DLD1 (cell line): ENCODE measurements around the gene ABCC9.
"Not testable (repeated sequence)": the region's sequence is repeated elsewhere in the genome, so short reads cannot be mapped to it uniquely, and the experiment has no call there.

ENCODE experiments used
- in situ Hi-C: cut with HindIII; loops from 2 replicates; pipeline ENCODE4 v1.10.0; 2017; ENCODE audit warnings: low sequenced_read_pairs

ABCC9 gene

DNA sequence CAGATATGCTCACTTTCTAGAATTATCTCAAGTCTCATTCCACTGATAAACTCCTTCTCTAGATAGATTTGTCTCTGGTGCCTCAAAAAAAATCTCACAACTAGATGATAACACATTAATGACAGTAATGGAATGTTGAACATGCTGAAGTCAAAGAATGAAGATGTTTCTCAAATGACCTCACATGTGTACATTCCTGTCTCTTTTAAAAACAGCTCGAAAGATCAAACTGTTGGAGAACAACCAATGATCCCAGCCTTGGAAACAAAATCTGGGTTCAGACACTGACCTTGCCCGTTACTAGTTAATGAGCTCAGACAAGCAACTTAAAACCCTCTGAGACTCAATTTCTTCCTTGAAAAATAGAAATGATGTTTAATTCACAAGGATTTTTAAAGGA lies 122.0 kb downstream of the ABCC9 start:
- in situ Hi-C loops: no loop called here

DNA sequence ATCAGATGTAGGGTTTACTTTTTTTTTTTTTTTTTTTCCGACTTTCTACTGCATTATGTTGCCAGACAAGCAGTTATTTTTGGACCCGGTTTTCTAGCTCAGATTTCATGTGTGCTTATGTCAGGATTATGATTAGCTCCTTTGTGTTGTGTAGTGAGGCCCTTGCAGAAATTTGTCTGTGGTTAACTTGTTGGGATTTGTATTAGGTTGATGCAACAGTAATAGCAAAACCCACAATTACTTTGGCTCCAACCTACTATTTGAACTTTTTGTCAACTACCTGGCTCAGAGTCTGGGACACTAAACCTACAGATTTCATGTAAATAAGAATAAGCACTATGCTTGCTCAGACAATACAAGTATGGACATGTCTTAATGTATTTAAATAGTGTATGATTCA lies 122.6 kb downstream of the ABCC9 start:
- in situ Hi-C loops: no loop called here

DNA sequence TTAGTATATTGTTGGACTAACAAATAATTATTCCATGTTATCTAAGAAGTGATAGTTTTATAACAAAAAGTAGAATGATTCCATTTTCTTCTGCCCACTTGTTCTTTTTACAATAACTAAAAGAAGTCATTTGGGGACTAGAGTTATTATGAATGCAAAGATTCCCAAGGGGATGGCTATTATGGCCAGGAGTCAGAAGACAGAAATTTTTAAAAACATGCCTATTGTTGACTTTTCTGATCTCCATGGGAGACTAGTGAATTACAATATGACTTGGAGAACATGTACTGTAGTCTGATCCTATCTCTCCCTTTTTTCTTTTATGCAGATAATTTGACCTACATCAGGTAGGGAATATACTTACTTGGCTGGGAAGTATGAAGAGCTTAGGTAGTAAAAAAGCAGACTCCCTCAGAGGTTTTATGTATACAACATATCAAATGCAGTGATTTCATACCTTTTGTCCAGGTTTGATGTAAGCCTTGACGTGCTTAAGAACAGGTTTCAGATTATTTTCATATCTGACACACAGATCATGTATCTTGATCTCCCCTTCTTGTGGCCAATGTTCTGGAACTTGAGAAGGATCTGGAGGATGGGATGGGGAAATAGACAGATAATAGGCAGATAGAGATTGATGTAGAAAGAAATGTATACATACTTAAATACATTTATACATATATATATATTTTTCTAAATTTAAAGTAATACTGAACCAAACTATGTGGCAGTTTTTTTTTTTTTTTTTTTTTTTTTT lies 125.7 kb downstream of the ABCC9 start:
- in situ Hi-C loops: no loop called here

DNA sequence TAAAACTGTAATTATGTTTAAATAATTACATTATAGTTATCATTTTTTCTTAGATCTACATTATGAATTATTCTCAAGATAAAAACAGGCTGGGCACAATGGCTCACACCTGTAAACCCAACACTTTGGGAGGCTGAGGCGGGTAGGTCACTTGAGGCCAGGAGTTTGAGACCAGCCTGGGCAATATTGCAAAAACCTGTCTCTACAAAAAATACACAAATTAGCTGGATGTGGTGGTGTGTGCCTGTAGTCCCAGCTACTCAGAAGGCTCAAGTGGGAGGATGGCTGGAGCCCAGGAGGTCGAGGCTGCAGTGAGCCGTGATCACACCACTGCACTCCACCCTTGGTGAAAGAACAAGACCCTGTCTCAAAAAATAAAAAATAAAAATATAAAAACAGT lies 126.4 kb downstream of the ABCC9 start:
- in situ Hi-C loops: no loop called here

DNA sequence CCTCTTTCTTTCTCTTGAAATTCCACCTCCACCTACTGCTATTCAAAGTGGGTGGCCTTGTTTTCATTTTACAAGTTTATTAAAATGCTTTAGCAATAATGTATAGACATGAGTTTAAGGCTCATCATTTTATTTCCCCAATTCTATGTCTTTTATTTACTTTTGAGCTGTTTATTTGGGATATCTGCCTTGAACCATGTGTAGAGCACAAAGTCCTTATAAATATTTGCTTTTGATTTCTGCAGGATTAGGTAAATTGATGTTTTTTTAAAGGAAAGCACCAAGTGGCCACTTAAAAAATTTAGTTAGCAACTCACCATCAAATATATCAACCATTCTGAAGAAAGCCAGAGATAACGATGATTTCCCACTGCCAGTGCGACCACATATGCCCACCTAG lies 126.9 kb downstream of the ABCC9 start:
- in situ Hi-C loops: no loop called here

DNA sequence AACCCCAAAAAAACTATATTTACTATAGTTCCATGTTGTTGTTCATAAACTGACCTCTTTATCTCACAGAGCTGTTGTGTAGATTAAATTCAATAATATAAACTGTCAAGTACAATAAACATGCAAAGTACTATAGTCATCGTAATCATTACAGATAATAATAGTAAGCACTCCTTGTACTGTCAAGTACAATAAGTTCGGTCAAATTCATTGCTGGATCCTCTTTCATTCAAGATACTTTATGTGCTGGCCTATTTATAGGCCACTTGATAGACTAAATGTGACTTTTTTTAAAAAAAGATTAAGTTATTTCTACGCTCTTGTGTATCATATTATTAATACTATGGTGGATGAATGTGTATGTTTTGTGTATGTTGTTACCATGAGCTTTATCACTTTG lies 127.5 kb downstream of the ABCC9 start:
- in situ Hi-C loops: no loop called here

DNA sequence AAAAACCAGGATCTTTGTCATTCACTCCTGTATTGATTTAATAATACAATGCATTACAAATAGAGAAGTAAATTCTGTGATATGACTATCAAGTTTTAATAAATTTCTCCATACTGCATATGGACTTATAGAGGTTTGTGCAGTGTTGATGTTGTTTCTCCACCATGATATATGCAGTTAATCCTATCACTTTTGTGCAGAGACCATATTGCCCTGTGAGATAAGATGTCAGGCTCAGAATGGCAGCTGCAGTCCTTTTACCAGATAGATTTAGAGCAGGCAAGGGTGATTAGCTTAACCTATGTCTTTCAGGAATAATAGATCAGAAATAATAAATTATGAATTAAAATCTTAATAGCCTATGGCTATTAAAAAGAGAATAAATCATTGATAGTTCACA lies 128.1 kb downstream of the ABCC9 start:
- in situ Hi-C loops: no loop called here

DNA sequence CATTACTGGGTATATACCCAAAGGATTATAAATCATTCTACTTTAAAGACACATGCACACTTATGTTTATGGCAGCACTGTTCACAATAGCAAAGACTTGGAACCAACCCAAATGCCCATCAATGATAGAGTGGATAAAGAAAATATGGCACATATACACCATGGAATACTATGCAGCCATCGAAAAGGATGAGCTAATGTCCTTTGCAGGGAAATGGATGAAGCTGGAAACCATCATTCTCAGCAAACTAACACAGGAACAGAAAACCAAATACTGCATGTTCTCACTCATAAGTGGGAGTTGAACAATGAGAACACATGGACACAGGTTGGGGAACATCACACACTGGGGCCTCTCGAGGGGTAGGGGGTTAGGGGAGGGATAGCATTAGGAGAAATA lies 128.9 kb downstream of the ABCC9 start:
- in situ Hi-C loops: not testable (repeated sequence)

DNA sequence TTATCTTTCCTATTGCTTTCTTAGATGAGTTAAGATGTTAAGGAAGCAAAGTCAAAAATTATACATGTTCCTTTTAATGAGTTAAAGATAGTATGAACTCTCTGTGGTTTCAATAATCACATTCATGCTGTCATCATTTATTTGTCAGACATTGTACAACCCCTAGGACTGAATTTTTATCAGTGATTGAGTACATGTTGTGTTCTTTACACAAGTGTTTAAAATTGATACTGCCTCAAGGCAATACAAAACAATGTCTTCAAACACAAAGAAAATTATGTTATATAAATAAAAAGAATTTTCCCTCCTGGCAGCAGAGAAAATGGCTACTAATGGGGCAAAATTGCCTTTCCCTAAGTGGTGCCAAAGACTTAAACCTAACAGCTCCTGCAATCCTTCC lies 132.1 kb downstream of the ABCC9 start:
- in situ Hi-C loops: no loop called here

DNA sequence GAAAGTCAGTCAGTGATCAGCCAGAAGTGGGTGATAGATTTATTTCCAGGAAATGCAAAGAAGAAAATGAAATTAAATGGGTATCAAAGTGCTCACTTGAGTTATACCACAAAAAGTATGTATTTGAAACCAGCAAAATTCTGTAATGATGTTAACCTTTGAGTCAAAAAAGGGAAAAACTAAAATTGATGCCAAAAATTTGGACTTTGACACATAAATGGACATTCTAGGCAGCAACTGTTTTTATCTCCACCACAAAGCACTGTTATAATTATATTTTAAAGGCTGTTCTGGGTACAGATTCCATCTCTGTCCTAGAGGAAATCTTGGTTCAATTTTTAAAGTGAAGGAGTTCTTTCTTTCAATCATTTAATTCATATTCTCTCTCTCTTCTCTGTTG lies 135.0 kb downstream of the ABCC9 start:
- in situ Hi-C loops: no loop called here

DNA sequence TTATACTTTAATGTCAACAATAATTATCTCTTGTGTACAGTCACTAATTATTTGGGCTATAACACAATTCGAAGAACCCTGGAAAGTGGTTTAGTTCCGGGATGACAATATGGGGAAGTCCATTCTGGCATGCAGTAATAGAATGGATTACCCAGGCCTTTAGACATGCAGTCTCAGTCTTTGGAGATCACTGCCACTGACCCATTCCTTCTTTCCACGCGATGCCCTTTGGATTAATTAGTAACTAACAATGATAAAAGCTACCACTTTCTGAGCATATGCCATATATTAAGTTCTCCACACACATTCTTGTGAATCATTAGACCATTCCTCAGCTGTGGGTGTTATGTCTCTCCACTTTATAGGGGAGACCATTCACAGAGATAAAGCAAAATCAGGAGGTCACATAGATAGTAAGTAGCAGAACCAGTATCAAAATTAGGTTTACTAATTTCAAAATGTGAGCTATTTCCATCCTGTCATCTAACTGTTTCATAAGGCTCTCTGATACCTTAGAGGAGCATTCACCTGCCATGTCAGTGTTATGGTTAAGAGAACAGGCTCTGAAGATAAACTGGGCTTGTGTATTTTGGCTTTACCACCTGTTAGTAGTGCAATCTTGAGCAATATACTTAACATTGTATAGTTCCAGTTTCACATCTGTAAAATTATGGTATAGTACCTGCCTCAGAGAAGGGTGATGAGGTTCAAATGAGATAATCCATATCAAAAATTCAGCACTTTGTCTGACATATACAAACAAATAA lies 139.5 kb downstream of the ABCC9 start:
- in situ Hi-C loops: no loop called here

DNA sequence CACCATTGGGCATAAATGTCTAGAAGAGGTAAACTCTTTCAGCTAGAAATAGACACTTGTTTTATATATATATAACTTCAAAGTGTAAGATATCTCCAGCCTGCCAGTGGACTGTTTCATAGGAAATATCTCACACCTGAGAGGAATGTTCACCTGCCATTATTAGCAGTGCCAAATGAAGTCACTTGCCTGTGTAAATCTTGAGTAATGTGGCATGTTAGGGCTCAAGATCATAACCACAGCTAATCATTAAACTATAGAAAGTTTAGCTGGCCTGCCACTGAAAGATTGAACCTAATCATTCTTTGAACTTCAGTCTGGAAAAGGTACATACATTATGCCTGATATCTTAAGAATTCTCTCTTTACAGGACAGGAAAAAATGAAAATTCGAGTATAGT lies 141.2 kb downstream of the ABCC9 start:
- in situ Hi-C loops: no loop called here

DNA sequence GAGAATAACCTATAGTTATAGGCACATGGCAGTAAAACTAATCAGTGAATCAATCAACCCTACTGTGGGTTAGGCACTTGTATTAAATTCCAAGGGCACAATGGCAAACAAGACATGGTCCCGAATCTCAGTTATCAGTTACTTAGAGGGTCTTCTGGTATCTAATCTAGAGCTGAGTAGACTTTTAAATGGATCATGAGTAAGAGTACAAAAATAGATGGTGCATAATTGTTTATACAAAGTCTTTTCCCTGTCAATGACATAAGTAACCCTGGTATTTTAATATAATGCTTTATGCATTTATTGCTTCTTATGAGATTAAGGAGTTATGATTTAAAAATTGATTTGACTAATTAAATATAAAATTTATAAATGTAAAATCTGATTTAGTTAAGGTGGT lies 143.7 kb downstream of the ABCC9 start:
- in situ Hi-C loops: no loop called here

DNA sequence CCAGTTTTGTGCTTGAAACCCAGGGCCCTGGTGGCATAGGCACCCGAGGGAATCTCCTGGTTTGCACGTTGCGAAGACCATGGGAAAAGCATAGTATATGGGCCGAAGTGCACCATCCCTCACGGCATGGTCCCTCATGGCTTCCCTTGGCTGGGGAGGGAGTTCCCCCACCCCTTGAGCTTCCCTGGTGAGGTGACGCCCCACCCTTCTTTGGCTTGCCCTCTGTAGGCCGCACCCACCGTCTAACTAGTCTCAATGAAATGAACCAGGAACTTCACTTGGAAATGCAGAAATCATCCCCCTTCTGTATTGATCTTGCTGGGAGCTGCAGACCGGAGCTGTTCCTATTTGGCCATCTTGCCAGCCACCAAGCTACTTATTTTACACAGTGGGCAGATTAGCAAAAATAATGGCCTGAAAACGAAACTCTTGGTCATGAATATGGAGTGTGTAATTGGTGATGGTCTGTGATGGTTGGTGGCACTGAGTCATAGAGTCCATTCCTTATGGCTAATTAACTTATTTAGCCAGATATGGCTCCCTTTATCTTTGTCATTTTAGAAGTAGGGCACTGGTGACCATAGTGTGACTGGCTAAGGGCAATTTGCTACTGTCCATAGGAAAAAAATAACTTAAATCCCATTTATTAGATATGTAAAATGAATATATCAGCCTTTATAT lies 145.4 kb downstream of the ABCC9 start:
- in situ Hi-C loops: no loop called here

DNA sequence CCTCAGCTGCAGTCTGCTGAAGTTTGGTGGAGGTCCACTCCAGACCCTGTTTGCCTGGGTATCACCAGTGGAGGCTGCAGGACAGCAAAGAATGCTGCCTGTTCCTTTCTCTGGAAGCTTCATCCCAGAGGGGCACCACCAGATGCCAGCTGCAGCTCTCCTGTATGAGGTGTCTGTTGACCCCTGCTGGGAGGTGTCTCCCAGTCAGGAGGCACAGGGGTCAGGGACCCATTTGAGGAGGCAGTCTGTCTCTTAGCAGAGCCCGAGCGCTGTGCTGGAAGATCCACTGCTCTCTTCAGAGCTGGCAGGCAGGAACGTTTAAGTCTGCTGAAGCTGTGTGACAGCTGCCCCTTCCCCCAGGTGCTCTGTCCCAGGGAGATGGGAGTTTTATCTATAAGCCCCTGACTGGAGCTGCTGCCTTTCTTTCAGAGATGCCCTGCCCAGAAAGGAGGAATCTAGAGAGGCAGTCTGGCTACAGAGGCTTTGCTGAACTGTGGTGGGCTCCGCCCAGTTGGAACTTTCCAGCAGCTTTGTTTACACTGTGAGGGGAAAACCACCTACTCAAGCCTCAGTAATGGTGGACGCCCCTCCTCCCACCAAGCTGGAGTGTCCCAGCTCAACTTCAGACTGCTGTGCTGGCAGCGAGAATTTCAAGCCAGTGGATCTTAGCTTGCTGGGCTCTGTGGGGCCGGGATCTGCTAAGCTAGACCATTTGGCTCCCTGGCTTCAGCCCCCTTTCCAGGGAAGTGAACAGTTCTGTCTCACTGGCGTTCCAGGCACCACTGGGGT lies 146.2 kb downstream of the ABCC9 start:
- in situ Hi-C loops: not testable (repeated sequence)

DNA sequence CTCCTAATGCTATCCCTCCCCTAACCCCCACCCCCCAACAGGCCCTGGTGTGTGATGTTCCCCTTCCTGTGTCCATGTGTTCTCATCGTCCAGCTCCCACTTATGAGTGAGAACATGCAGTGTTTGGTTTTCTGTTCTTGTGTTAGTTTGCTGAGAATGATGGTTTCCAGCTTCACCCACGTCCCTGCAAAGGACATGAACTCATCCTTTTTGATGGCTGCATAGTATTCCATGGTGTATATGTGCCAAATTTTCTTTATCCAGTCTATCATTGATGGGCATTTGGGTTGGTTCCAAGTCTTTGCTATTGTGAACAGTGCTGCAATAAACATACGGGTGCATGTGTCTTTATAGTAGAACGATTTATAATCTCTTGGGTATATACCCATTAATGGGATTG lies 151.5 kb downstream of the ABCC9 start:
- in situ Hi-C loops: not testable (repeated sequence)

DNA sequence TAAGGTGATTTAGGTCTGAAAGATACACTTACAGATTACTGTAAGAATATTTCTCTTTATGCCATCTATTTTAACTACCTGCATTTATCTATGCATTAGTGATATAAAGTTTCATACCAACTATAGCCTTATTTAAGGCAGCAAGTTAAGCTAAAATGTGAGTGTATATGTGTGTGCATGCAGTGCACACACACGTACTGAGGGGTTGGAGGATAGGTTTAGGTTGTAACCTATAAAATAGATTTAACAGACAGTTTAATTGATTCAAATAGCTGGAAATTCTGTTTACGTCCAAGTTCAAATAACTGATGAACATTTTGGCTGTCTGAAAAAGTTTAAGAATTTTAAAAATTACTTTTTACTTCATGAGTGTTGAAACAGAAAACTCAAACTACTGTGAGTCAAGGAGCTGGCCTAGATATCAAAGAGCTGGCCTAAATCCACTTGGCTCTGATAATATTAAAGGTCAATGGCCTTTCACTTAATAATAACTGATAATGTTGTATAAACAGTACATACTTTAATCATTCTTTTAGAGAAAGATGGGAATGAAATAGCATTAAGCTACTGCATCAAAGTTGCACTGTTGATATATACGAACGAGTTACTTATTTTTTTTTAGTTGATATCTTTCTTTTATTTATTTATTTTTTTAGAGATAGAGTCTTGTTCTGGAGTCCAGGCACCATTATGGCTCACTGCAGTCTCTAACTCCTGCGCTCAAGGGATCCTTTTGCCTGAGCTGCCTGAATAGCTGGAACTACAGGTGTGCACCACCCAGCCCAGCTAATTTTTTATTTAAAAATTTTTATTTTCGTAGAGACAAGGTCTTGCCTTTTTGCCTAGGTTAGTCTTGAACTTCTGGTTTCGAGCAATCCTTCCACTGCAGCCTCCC lies 152.9 kb downstream of the ABCC9 start:
- in situ Hi-C loops: no loop called here

DNA sequence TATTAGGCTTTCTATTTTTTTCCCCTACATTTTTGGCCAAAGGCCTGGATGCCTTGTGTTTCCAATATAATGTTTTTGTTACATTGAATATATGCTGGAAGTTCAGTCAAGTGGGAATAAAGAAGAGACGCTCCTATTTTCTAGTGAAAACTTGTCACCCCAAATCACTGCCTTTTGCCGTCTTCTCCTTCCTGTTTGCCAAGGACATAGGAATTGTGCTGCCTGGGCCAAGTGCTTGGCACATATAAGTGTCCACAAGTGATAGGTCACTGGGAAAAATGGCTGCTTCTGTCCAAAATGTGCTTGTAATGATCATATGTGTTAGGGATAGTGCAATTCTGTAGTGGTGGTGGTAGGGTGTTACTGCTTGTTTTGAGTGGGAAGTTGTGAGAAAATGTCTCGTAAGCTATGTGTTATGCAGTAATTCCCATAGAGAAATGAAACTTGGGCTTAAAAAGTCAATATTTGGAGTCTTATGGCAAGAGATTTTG lies 155.1 kb downstream of the ABCC9 start:
- in situ Hi-C loops: no loop called here

DNA sequence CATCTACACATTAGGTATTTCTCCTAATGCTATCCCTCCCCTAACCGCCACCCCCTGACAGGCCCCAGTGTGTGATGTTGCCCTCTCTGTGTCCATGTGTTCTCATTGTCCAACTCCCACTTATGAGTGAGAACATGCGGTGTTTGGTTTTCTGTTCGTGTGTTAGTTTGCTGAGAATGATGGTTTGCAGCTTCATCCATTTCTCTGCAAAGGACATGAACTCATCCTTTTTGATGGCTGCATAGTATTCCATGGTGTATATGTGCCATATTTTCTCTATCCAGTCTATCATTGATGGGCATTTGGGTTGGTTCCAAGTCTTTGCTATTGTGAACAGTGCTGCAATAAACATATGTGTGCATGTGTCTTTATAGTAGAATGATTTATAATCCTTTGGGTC lies 158.5 kb downstream of the ABCC9 start:
- in situ Hi-C loops: not testable (repeated sequence)

DNA sequence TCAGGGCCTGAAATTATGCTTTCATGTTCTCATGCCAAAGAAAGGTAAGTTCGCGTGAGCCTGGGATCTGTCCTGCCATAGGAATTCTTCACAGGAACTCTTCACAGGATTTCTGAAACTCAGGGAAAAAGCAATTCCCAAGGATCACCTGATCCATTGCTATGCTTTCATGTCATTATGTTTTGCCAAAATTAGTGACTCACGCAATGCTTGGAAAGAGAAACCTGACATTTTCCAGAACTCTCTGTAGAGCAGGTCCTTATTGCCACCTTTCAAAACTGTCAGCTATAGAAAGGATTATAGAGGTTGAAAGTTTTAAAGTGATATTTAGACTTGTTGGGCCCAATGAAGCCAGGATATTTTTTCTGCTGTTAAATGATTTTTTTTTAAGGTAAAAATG lies 160.4 kb downstream of the ABCC9 start:
- in situ Hi-C loops: no loop called here
